ENCODE measurements around the gene CUZD1.
"Not testable (repeated sequence)": the region's sequence is repeated elsewhere in the genome, so short reads cannot be mapped to it uniquely, and the experiment has no call there.

CUZD1 gene

GRCh38 chr10:122845783-122846332 lies at the start of gene CUZD1:
Gene CUZD1, minus strand, starts transcription at chr10:122845857. Its CDS starts 14 bp downstream, at chr10:122845843.
- DNase-seq (ENCODE audit: low spot score): no peak

GRCh38 chr10:122894261-122894944 lies 48.7 kb upstream of the CUZD1 start:
- DNase-seq (ENCODE audit: low spot score): no peak

- no peak for DNase-seq (ENCODE audit: low spot score)
Measured at GRCh38 chr10:122884166-122884565, 38.5 kb upstream of the CUZD1 start.

GRCh38 chr10:122882766-122883165 lies 37.1 kb upstream of the CUZD1 start:
- no peak for DNase-seq (ENCODE audit: low spot score)

- DNase-seq (ENCODE audit: low spot score): peak; percentile 93
Measured at GRCh38 chr10:122879339-122880273, 33.9 kb upstream of the CUZD1 start, which contains the start of gene FAM24B. Gene FAM24B, minus strand, starts transcription at chr10:122879581. Its CDS starts 29,066 bp downstream, at chr10:122850515.

GRCh38 chr10:122878799-122879338 lies 33.2 kb upstream of the CUZD1 start:
- no peak for DNase-seq (ENCODE audit: low spot score)

- no peak for DNase-seq (ENCODE audit: low spot score)
Measured at GRCh38 chr10:122877264-122877663, 31.6 kb upstream of the CUZD1 start.

- DNase-seq (ENCODE audit: low spot score): no peak
Measured at GRCh38 chr10:122876467-122876855, 30.8 kb upstream of the CUZD1 start.

- no peak for DNase-seq (ENCODE audit: low spot score)
Measured at GRCh38 chr10:122875843-122876466, 30.3 kb upstream of the CUZD1 start.

GRCh38 chr10:122871947-122872346 lies 26.3 kb upstream of the CUZD1 start:
- not testable (repeated sequence) for DNase-seq (ENCODE audit: low spot score)

- not testable (repeated sequence) for DNase-seq (ENCODE audit: low spot score)
Measured at GRCh38 chr10:122868768-122869167, 23.1 kb upstream of the CUZD1 start.

- not testable (repeated sequence) for DNase-seq (ENCODE audit: low spot score)
Measured at GRCh38 chr10:122866757-122867482, 21.3 kb upstream of the CUZD1 start.

- no peak for DNase-seq (ENCODE audit: low spot score)
Measured at GRCh38 chr10:122864901-122865300, 19.2 kb upstream of the CUZD1 start.

- DNase-seq (ENCODE audit: low spot score): no peak
Measured at GRCh38 chr10:122864194-122864592, 18.5 kb upstream of the CUZD1 start.

- DNase-seq (ENCODE audit: low spot score): no peak
Measured at GRCh38 chr10:122863216-122864193, 17.8 kb upstream of the CUZD1 start.

GRCh38 chr10:122861711-122862161 lies 16.1 kb upstream of the CUZD1 start:
- DNase-seq (ENCODE audit: low spot score): no peak

GRCh38 chr10:122859527-122859926 lies 13.9 kb upstream of the CUZD1 start:
- no peak for DNase-seq (ENCODE audit: low spot score)

- DNase-seq (ENCODE audit: low spot score): not testable (repeated sequence)
Measured at GRCh38 chr10:122858042-122858441, 12.4 kb upstream of the CUZD1 start.

- no peak for DNase-seq (ENCODE audit: low spot score)
Measured at GRCh38 chr10:122856902-122857301, 11.2 kb upstream of the CUZD1 start.

- DNase-seq (ENCODE audit: low spot score): no peak
Measured at GRCh38 chr10:122855745-122856144, 10.1 kb upstream of the CUZD1 start.
